Smooth muscle cell (in vitro differentiated cells): ENCODE results near the gene CDH22. TPM values are rescaled to one million over a fixed set of nuclear protein-coding genes. Genes with fewer than 3 reads are reported as not detected.

ENCODE experiments used
- DNase-seq: peaks from one replicate; lab custom pipeline; 2025; ENCODE audit not compliant: unreplicated experiment; lab: John Stamatoyannopoulos, UW
- H2AFZ ChIP-seq: fragments of 200-600 bp; sonication (generic); 2 replicates; pipeline ENCODE4 v1.6.0; 2016; ENCODE audit warnings: antibody characterized with exemption, low read depth, mild to moderate bottlenecking
- H3F3A ChIP-seq: fragments of 200-600 bp; sonication (generic); 2 replicates; pipeline ENCODE4 v1.6.0; 2017; ENCODE audit warnings: antibody characterized with exemption, low read depth
- H3K27ac ChIP-seq: fragments of 200-600 bp; sonication (generic); 2 replicates; pipeline ENCODE4 v1.5.1; 2016; ENCODE audit warnings: low read depth, mild to moderate bottlenecking
- H3K27me3 ChIP-seq: fragments of 200-600 bp; sonication (generic); 2 replicates; pipeline ENCODE4 v1.6.1; 2016; ENCODE audit warnings: low read depth, mild to moderate bottlenecking
- H3K36me3 ChIP-seq: fragments of 200-600 bp; sonication (generic); 2 replicates; pipeline ENCODE4 v1.5.1; 2016; ENCODE audit warnings: low read depth
- H3K4me1 ChIP-seq: fragments of 200-600 bp; sonication (generic); 2 replicates; pipeline ENCODE4 v1.5.1; 2016; ENCODE audit warnings: low read depth
- H3K4me2 ChIP-seq: fragments of 200-600 bp; sonication (generic); 2 replicates; pipeline ENCODE4 v1.6.0; 2016; ENCODE audit warnings: mild to moderate bottlenecking
- H3K4me3 ChIP-seq: fragments of 200-600 bp; sonication (generic); 2 replicates; pipeline ENCODE4 v1.5.1; 2016; ENCODE audit warnings: mild to moderate bottlenecking
- H3K79me2 ChIP-seq: fragments of 200-600 bp; sonication (generic); 2 replicates; pipeline ENCODE4 v1.6.0; 2016; ENCODE audit warnings: low read depth, mild to moderate bottlenecking
- H3K9ac ChIP-seq: fragments of 200-600 bp; sonication (generic); 2 replicates; pipeline ENCODE4 v1.6.0; 2016; ENCODE audit warnings: low read depth
- H3K9me3 ChIP-seq: fragments of 200-600 bp; sonication (generic); replicated peaks from 2 replicates; pipeline ENCODE4 v1.5.1; 2016; ENCODE audit warnings: low read depth
- H4K20me1 ChIP-seq: fragments of 200-600 bp; sonication (generic); 2 replicates; pipeline ENCODE4 v1.6.0; 2016; ENCODE audit warnings: low read depth
- CTCF ChIP-seq: fragments of 200-600 bp; sonication (generic); IDR thresholded peaks from 2 replicates; pipeline ENCODE4 v1.5.1; 2017; ENCODE audit warnings: borderline replicate concordance, mild to moderate bottlenecking, antibody characterized with exemption; ENCODE audit not compliant: insufficient read depth, poor library complexity, severe bottlenecking
- WGBS: methylation state at CpG from one replicate; pipeline ENCODE4 v1.1.7; 2016; ENCODE audit warnings: low lambda C conversion rate; 5-methylcytosine and 5-hydroxymethylcytosine counted together
- polyA plus RNA-seq: library from polyadenylated mRNA; unstranded; fragments of >200 nt; fragmentation: Nextera tagmentation; extraction: Ambion mirVana; gene quantifications from 2 replicates; pipeline ENCODE4 v1.2.1, GENCODE V29; 2016
- total RNA-seq: library from RNA; depleted of rRNA; stranded (reverse); fragments of >200 nt; gene quantifications from 2 replicates; pipeline ENCODE4 v1.2.3, GENCODE V29; 2014

The CDH22 gene
- total and polyA plus RNA-seq, 2 experiments from 2014 or later = not detected

- no peak for DNase-seq
- Histone ChIP-seq H3K79me2 (no peaks in the 10 kb centered on the region), H3K27ac (no peak overlapping the region), H3K9me3 (no peaks in the 10 kb centered on the region), H3K36me3 (no peaks in the 10 kb centered on the region), H3K4me3 (no peak overlapping the region), H3K4me2 (no peak overlapping the region), H3K4me1 (no peaks in the 10 kb centered on the region), H3K9ac (no peak overlapping the region), H4K20me1 (no peaks in the 10 kb centered on the region), H3K27me3 (peaks cover 57% of the 10 kb centered on the region), H2AFZ (no peak overlapping the region), H3F3A (no peaks in the 10 kb centered on the region)
- no peak for TF ChIP-seq CTCF
- 70% methylated on average over 3 of the region's 3 CpGs for WGBS
These were observed 9.9 kb downstream of the CDH22 start for GRCh38 chr20:46298374-46298773.

GRCh38 chr20:46296526-46297250 lies 11.6 kb downstream of the CDH22 start:
- Histone ChIP-seq H3K79me2 (no peaks in the 10 kb centered on the region), H3K27ac (no peak overlapping the region), H3K9me3 (no peaks in the 10 kb centered on the region), H3K36me3 (no peaks in the 10 kb centered on the region), H3K27me3 (peaks cover 41% of the 10 kb centered on the region), H2AFZ (no peak overlapping the region), H3K4me1 (no peaks in the 10 kb centered on the region), H3F3A (no peaks in the 10 kb centered on the region), H3K9ac (no peak overlapping the region), H4K20me1 (no peaks in the 10 kb centered on the region), H3K4me2 (no peak overlapping the region), H3K4me3 (no peak overlapping the region)
- no peak for TF ChIP-seq CTCF
- 81% methylated on average over 12 of the region's 12 CpGs for WGBS
- no peak for DNase-seq

GRCh38 chr20:46293084-46293483 lies 15.2 kb downstream of the CDH22 start:
- Histone ChIP-seq H3K36me3 (no peaks in the 10 kb centered on the region), H3K4me2 (no peak overlapping the region), H2AFZ (no peak overlapping the region), H4K20me1 (no peaks in the 10 kb centered on the region), H3K79me2 (no peaks in the 10 kb centered on the region), H3F3A (no peaks in the 10 kb centered on the region), H3K9ac (no peak overlapping the region), H3K27ac (no peak overlapping the region), H3K4me1 (no peaks in the 10 kb centered on the region), H3K27me3 (peaks cover 36% of the 10 kb centered on the region), H3K4me3 (no peak overlapping the region), H3K9me3 (no peaks in the 10 kb centered on the region)
- no peak for DNase-seq
- TF ChIP-seq CTCF = no peak
- 35% methylated on average over 3 of the region's 3 CpGs for WGBS

DNA sequence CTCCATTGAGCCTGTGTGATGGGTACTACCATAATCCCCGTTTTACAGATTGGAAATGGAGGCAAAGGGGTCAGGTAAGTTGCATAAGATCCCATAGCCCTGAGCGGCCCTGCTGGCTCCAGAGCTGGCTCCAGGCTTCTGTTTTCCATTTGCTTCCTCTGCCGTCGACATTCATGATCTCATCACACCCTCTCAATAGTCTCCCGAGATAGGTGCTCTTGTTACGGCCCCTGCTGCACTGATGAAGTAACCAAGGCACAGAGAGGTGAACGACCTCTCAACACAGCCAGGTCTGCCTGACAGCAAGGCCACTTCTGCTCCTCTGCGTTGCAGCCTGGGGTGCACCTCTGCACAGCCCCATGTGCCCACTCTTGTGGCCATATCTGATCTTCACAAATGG lies 16.9 kb downstream of the CDH22 start:
- no peak overlapping the region for H3K4me3 ChIP-seq
- no peak for TF ChIP-seq CTCF
- peaks cover 26% of the 10 kb centered on the region for H3K27me3 ChIP-seq
- H3K36me3 ChIP-seq = no peaks in the 10 kb centered on the region
- no peaks in the 10 kb centered on the region for H3K79me2 ChIP-seq
- no peak overlapping the region for H2AFZ ChIP-seq
- H3F3A ChIP-seq = no peaks in the 10 kb centered on the region
- 72% methylated on average over 8 of the region's 8 CpGs for WGBS
- DNase-seq = no peak
- H3K4me2 ChIP-seq = no peak overlapping the region
- H3K4me1 ChIP-seq = no peaks in the 10 kb centered on the region
- no peaks in the 10 kb centered on the region for H4K20me1 ChIP-seq
- H3K27ac ChIP-seq = no peak overlapping the region
- no peaks in the 10 kb centered on the region for H3K9me3 ChIP-seq
- no peak overlapping the region for H3K9ac ChIP-seq
